Vagina (tissue), 2 donors: Measurements from ENCODE around the gene LSM4.
A peak's percentile ranks its signal among the peaks of the same experiment; 100 is the strongest.

Experiments
- POLR2A ChIP-seq, 2 donors: fragments of 450-650 bp; IDR thresholded peaks; one replicate each; pipeline ENCODE4 v1.6.1; 2017; ENCODE audit warnings: antibody characterized with exemption in 2 of 2, mild to moderate bottlenecking in 2 of 2, moderate library complexity in 2 of 2
- POLR2AphosphoS5 ChIP-seq, 2 donors: sonication (generic); formaldehyde crosslinking; IDR thresholded peaks; one replicate each; pipeline ENCODE4 v1.9.0; 2017; ENCODE audit warnings: antibody characterized with exemption in 2 of 2, mild to moderate bottlenecking in 2 of 2, low read depth in 1 of 2; ENCODE audit not compliant: insufficient read depth in 1 of 2
- TF ChIP-seq, protein P1 (sequence below), 3 experiments: fragments of 450-650 bp in 2 of 3; fragments of 200-600 bp in 1 of 3; sonication (generic) in 1 of 3; IDR thresholded peaks; one replicate each; pipeline ENCODE4 v1.5.1; 2017 to 2019; ENCODE audit warnings: antibody characterized with exemption in 3 of 3, mild to moderate bottlenecking in 2 of 3, moderate library complexity in 2 of 3

DNA sequence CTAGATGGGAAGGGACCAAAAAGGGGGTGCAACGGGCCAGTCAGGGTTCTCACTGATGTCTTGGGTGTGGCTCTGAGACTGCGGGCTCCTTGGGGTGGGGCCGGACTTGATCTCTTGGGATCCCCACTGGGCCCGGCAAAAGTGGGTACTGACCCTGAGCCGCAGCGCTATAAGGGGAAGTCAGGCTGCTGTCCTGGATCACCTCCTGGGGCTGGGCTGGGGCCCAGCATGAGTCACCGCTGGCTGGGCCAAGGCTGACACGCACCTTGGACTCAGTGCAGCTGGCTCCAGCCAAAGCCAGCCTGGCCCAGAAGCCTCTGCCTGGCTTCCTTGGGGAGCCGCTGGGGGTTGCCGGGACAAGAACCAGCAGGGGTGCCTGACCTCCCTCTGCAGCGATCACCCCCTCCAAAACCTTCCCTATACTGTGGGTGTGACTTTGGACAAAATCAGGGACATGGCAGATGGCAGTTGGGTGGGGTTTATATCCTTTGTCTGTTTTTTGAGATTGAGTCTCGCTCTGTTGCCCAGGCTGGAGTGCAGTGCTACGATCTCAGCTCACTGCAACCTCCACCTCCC, 48.0 kb downstream of the LSM4 start:
- TF ChIP-seq, protein P1, sequence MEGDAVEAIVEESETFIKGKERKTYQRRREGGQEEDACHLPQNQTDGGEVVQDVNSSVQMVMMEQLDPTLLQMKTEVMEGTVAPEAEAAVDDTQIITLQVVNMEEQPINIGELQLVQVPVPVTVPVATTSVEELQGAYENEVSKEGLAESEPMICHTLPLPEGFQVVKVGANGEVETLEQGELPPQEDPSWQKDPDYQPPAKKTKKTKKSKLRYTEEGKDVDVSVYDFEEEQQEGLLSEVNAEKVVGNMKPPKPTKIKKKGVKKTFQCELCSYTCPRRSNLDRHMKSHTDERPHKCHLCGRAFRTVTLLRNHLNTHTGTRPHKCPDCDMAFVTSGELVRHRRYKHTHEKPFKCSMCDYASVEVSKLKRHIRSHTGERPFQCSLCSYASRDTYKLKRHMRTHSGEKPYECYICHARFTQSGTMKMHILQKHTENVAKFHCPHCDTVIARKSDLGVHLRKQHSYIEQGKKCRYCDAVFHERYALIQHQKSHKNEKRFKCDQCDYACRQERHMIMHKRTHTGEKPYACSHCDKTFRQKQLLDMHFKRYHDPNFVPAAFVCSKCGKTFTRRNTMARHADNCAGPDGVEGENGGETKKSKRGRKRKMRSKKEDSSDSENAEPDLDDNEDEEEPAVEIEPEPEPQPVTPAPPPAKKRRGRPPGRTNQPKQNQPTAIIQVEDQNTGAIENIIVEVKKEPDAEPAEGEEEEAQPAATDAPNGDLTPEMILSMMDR (IDR thresholded peaks at IDR 0.05) = no peak
- TF ChIP-seq POLR2A (IDR thresholded peaks at IDR 0.05) (no peak), POLR2AphosphoS5 (IDR thresholded peaks at IDR 0.05; ENCODE audit: insufficient read depth in 1 of 2, low read depth in 1 of 2) (peak; percentile 89 to 95)
